ENCODE results near the gene SOS1.

SOS1 gene

GRCh38 chr2:38960609-38961320 is 160.1 kb downstream of the SOS1 start:
- peak overlapping the region; percentile 55 for H3K4me3 ChIP-seq (ENCODE audit: low read length)
- H3K9me3 ChIP-seq (ENCODE audit: insufficient read depth, low read depth, low read length): no peaks in the 10 kb centered on the region
- no peak overlapping the region for H3K27ac ChIP-seq (ENCODE audit: low read depth, low read length)
- no peaks in the 10 kb centered on the region for H3K4me1 ChIP-seq (ENCODE audit: insufficient read depth, low read length)
- H3K9ac ChIP-seq (ENCODE audit: low read depth, low read length): peak overlapping the region; percentile 57
- H3K36me3 ChIP-seq (ENCODE audit: insufficient read depth, low read length): no peaks in the 10 kb centered on the region
- peaks cover 28% of the 10 kb centered on the region for H3K27me3 ChIP-seq (ENCODE audit: insufficient read depth, low read length)
- WGBS: 47% methylated on average over 34 of the region's 34 CpGs

- no peaks in the 10 kb centered on the region for H3K36me3 ChIP-seq (ENCODE audit: insufficient read depth, low read length)
- H3K9ac ChIP-seq (ENCODE audit: low read depth, low read length): peak overlapping the region; percentile 62
- no peaks in the 10 kb centered on the region for H3K4me1 ChIP-seq (ENCODE audit: insufficient read depth, low read length)
- no peaks in the 10 kb centered on the region for H3K9me3 ChIP-seq (ENCODE audit: insufficient read depth, low read depth, low read length)
- H3K4me3 ChIP-seq (ENCODE audit: low read length): peak overlapping the region; percentile 55
- no peak overlapping the region for H3K27ac ChIP-seq (ENCODE audit: low read depth, low read length)
- 52% methylated on average over 89 of the region's 97 CpGs for WGBS
- H3K27me3 ChIP-seq (ENCODE audit: insufficient read depth, low read length): peaks cover 28% of the 10 kb centered on the region
Observed at GRCh38 chr2:38959938-38960608, 160.8 kb downstream of the SOS1 start.

GRCh38 chr2:38959466-38959865 is 161.4 kb downstream of the SOS1 start:
- H3K36me3 ChIP-seq (ENCODE audit: insufficient read depth, low read length): no peaks in the 10 kb centered on the region
- H3K4me1 ChIP-seq (ENCODE audit: insufficient read depth, low read length): no peaks in the 10 kb centered on the region
- H3K27me3 ChIP-seq (ENCODE audit: insufficient read depth, low read length): peaks cover 28% of the 10 kb centered on the region
- WGBS: 97% methylated on average over 24 of the region's 24 CpGs
- H3K4me3 ChIP-seq (ENCODE audit: low read length): no peak overlapping the region
- no peaks in the 10 kb centered on the region for H3K9me3 ChIP-seq (ENCODE audit: insufficient read depth, low read depth, low read length)
- no peak overlapping the region for H3K9ac ChIP-seq (ENCODE audit: low read depth, low read length)
- H3K27ac ChIP-seq (ENCODE audit: low read depth, low read length): no peak overlapping the region

GRCh38 chr2:38957972-38958371 is 162.9 kb downstream of the SOS1 start:
- no peaks in the 10 kb centered on the region for H3K36me3 ChIP-seq (ENCODE audit: insufficient read depth, low read length)
- H3K4me3 ChIP-seq (ENCODE audit: low read length): no peak overlapping the region
- H3K9ac ChIP-seq (ENCODE audit: low read depth, low read length): no peak overlapping the region
- no peak overlapping the region for H3K27ac ChIP-seq (ENCODE audit: low read depth, low read length)
- 96% methylated on average over 5 of the region's 5 CpGs for WGBS
- no peaks in the 10 kb centered on the region for H3K9me3 ChIP-seq (ENCODE audit: insufficient read depth, low read depth, low read length)
- H3K27me3 ChIP-seq (ENCODE audit: insufficient read depth, low read length): peaks cover 28% of the 10 kb centered on the region
- H3K4me1 ChIP-seq (ENCODE audit: insufficient read depth, low read length): no peaks in the 10 kb centered on the region

- Histone ChIP-seq H3K9ac (ENCODE audit: low read depth, low read length) (no peak overlapping the region), H3K27ac (ENCODE audit: low read depth, low read length) (no peak overlapping the region), H3K9me3 (ENCODE audit: insufficient read depth, low read depth, low read length) (no peaks in the 10 kb centered on the region), H3K4me1 (ENCODE audit: insufficient read depth, low read length) (peaks cover 6% of the 10 kb centered on the region; the same call in 1 of the 2 replicates), H3K4me3 (ENCODE audit: low read length) (no peak overlapping the region), H3K27me3 (ENCODE audit: insufficient read depth, low read length) (no peaks in the 10 kb centered on the region), H3K36me3 (ENCODE audit: insufficient read depth, low read length) (no peaks in the 10 kb centered on the region)
Observed at GRCh38 chr2:38951766-38952165, 169.1 kb downstream of the SOS1 start.

GRCh38 chr2:38948995-38949394 is 171.9 kb downstream of the SOS1 start:
- H3K9ac ChIP-seq (ENCODE audit: low read depth, low read length): no peak overlapping the region
- H3K36me3 ChIP-seq (ENCODE audit: insufficient read depth, low read length): no peaks in the 10 kb centered on the region
- no peak overlapping the region for H3K4me3 ChIP-seq (ENCODE audit: low read length)
- 84% methylated on average over 4 of the region's 4 CpGs for WGBS
- no peaks in the 10 kb centered on the region for H3K9me3 ChIP-seq (ENCODE audit: insufficient read depth, low read depth, low read length)
- H3K27ac ChIP-seq (ENCODE audit: low read depth, low read length): no peak overlapping the region
- H3K27me3 ChIP-seq (ENCODE audit: insufficient read depth, low read length): no peaks in the 10 kb centered on the region
- peaks cover 26% of the 10 kb centered on the region for H3K4me1 ChIP-seq (ENCODE audit: insufficient read depth, low read length)

GRCh38 chr2:38948387-38948882 is 172.4 kb downstream of the SOS1 start:
- whole genome bisulfite sequencing: 84% methylated on average over 2 of the region's 3 CpGs
- Histone ChIP-seq H3K9me3 (ENCODE audit: insufficient read depth, low read depth, low read length) (no peaks in the 10 kb centered on the region), H3K4me3 (ENCODE audit: low read length) (no peak overlapping the region), H3K36me3 (ENCODE audit: insufficient read depth, low read length) (no peaks in the 10 kb centered on the region), H3K27ac (ENCODE audit: low read depth, low read length) (no peak overlapping the region), H3K9ac (ENCODE audit: low read depth, low read length) (no peak overlapping the region), H3K27me3 (ENCODE audit: insufficient read depth, low read length) (no peaks in the 10 kb centered on the region), H3K4me1 (ENCODE audit: insufficient read depth, low read length) (peaks cover 31% of the 10 kb centered on the region)

GRCh38 chr2:38947241-38948239 is 173.3 kb downstream of the SOS1 start:
- no peaks in the 10 kb centered on the region for H3K27me3 ChIP-seq (ENCODE audit: insufficient read depth, low read length)
- H3K36me3 ChIP-seq (ENCODE audit: insufficient read depth, low read length): no peaks in the 10 kb centered on the region
- H3K9me3 ChIP-seq (ENCODE audit: insufficient read depth, low read depth, low read length): no peaks in the 10 kb centered on the region
- WGBS: 53% methylated on average over 11 of the region's 11 CpGs
- no peak overlapping the region for H3K4me3 ChIP-seq (ENCODE audit: low read length)
- no peak overlapping the region for H3K9ac ChIP-seq (ENCODE audit: low read depth, low read length)
- peaks cover 36% of the 10 kb centered on the region for H3K4me1 ChIP-seq (ENCODE audit: insufficient read depth, low read length)
- H3K27ac ChIP-seq (ENCODE audit: low read depth, low read length): no peak overlapping the region

GRCh38 chr2:38945911-38946310 is 174.9 kb downstream of the SOS1 start:
- no peak overlapping the region for H3K9ac ChIP-seq (ENCODE audit: low read depth, low read length)
- no peak overlapping the region for H3K4me3 ChIP-seq (ENCODE audit: low read length)
- no peak overlapping the region for H3K27ac ChIP-seq (ENCODE audit: low read depth, low read length)
- no peaks in the 10 kb centered on the region for H3K9me3 ChIP-seq (ENCODE audit: insufficient read depth, low read depth, low read length)
- H3K36me3 ChIP-seq (ENCODE audit: insufficient read depth, low read length): no peaks in the 10 kb centered on the region
- H3K4me1 ChIP-seq (ENCODE audit: insufficient read depth, low read length): peaks cover 36% of the 10 kb centered on the region
- H3K27me3 ChIP-seq (ENCODE audit: insufficient read depth, low read length): no peaks in the 10 kb centered on the region
- 90% methylated on average over 5 of the region's 5 CpGs for WGBS

- H3K27ac ChIP-seq (ENCODE audit: low read depth, low read length): no peak overlapping the region
- H3K9me3 ChIP-seq (ENCODE audit: insufficient read depth, low read depth, low read length): no peaks in the 10 kb centered on the region
- WGBS: 82% methylated on average over 4 of the region's 4 CpGs
- no peak overlapping the region for H3K4me3 ChIP-seq (ENCODE audit: low read length)
- peaks cover 36% of the 10 kb centered on the region for H3K4me1 ChIP-seq (ENCODE audit: insufficient read depth, low read length)
- H3K9ac ChIP-seq (ENCODE audit: low read depth, low read length): no peak overlapping the region
- H3K27me3 ChIP-seq (ENCODE audit: insufficient read depth, low read length): no peaks in the 10 kb centered on the region
- no peaks in the 10 kb centered on the region for H3K36me3 ChIP-seq (ENCODE audit: insufficient read depth, low read length)
Observed at GRCh38 chr2:38945372-38945771, 175.5 kb downstream of the SOS1 start.

- Histone ChIP-seq H3K27ac (ENCODE audit: low read depth, low read length) (no peak overlapping the region), H3K4me1 (ENCODE audit: insufficient read depth, low read length) (peaks cover 36% of the 10 kb centered on the region), H3K9ac (ENCODE audit: low read depth, low read length) (no peak overlapping the region), H3K4me3 (ENCODE audit: low read length) (no peak overlapping the region), H3K9me3 (ENCODE audit: insufficient read depth, low read depth, low read length) (no peaks in the 10 kb centered on the region), H3K36me3 (ENCODE audit: insufficient read depth, low read length) (no peaks in the 10 kb centered on the region), H3K27me3 (ENCODE audit: insufficient read depth, low read length) (no peaks in the 10 kb centered on the region)
Observed at GRCh38 chr2:38943784-38944183, 177.1 kb downstream of the SOS1 start.
